NCI-H2171 (cell line): Measurements from ENCODE around the gene TLL2.

Experiments
- DNase-seq: peaks from one replicate; lab custom pipeline; 2025; lab: John Stamatoyannopoulos, UW

TLL2 gene

GRCh38 chr10:96319754-96320474, 193.8 kb downstream of the TLL2 start:
- no peak for DNase-seq

DNA sequence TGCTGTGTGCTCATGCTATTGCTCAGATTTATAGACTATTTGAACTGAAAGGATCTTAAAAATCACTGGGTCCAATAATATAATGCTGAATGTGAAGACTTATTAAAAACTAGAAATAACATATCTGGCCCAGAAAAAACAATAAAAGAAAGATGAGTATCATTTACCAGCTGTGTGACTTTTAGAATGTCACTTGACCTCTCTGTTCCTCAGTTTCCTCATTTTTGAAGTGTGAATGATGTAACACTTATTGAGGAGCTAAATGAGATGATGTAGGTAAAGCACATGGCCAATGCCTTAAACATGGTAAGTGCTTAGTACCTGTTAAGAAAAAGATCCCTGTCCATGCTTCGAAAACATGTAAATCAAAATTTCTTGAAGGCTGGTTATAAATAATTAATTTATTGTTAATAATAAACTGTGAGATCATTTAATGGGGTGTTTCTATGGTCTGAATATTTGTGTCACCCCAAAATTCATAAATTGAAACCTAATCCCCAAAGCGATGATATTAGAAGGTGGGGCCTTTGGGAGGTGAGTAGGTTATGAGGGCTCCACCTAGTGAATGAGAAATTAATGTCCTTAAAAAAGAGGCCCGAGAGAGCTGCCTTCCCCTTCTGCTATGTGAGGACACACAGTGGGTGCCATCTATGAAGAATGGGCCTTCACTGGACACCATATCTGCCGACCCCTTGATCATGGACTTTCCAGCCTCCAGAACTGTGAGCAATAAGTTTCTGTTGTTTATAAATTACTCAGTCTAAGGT, 196.5 kb downstream of the TLL2 start:
- DNase-seq, result no peak
